Stimulated activated CD8-positive, alpha-beta memory T cell treated with anti-CD3 and anti-CD28 coated beads, Interleukin-4, amount 100 ng/mL, for 4 hours (primary cell): ENCODE measurements around the gene C1QL2.

ENCODE experiments used
- DNase-seq, 2 donors: peaks; one replicate each; pipeline ENCODE4 v3.0.0-alpha.2; 2020; ENCODE audit warnings: low read depth in 2 of 2, low spot score in 1 of 2

The C1QL2 gene

DNA sequence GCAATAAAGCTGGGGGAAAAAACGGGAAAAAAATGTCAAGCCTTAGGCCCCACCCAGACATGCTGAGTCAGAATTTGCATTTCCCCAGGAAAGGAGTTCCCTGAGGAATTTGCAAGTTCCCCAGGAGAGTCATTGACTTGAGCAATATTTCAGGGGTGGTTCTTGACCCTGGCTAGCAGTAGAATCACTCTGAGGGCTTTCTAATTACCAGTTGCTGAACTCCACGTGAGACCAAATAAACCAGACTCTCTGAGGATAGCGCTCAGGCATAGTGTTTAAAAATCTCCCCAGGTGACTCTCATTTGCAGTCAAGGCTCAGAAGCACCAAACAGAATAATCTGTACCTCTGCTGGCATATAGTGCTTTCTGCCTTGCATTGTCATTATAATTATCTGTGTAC is 48.7 kb downstream of the C1QL2 start:
- DNase-seq, result no peak

DNA sequence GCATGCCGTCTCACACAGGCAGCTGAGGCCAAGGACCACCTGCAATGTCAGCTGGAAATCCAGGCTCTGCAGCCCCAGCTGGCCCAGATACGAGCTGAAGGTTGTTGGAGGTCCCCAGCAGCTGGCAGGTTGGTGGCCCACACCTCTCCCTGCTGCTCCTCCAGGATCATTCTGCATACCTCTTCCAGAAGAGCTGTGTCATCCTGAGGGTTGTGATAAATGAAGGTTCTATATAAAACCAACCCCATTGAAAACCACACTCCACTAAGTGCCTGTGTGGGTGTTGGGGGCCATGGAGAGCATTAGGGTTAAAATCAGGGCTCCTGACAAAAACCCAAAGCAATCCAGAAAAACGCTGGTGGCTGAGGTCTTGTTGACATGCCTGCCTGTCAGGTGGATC is 50.4 kb downstream of the C1QL2 start:
- no peak for DNase-seq

DNA sequence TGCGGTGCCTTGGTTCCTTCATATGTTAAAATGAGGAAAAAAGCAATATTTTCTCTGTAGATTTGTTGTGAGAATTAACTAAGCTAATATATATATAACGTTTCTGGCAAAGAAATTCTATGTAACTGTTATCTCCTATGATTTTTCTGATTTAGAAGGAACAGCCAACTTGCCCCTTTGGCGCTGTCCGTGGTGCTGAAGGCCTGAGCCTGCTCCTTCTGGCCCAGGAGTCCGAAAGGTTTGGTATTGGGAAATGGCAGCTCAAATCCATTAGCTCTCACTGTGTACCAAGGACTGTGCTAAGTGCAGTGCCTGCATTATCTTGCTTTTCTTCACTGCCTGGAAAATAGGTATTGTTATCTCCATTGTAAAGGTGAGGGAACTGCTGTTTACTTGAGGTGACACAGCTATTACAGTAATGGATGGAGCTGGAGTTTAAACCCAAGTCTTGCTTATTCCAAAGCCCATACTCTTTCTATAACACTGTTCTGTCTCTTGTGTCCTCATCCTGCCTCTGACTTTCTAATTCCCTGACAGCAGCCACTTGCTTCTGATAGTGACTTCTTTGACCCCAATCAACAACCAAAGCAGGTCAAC is 52.2 kb downstream of the C1QL2 start:
- no peak for DNase-seq
